ENCODE measurements around the gene CYB5D1.
A peak's percentile ranks its signal among the peaks of the same experiment; 100 is the strongest.

Gene CYB5D1

GRCh38 chr17:7885367-7886226, 27.8 kb downstream of the CYB5D1 start:
- H3K4me3 ChIP-seq (replicated peaks; ENCODE audit: insufficient read depth, low read length), result peak overlapping the region; percentile 57
- peak in 1 of 2 experiments; percentile 21 for DNase-seq (ENCODE audit: low read depth in 1 of 2, low spot score in 1 of 2)
- H3K27ac ChIP-seq (replicated peaks), result peak overlapping the region; percentile 92
- TF ChIP-seq REST (IDR thresholded peaks at IDR 0.05; ENCODE audit: insufficient replicate concordance, low read depth) (no peak), SPI1 (IDR thresholded peaks at IDR 0.05; ENCODE audit: borderline replicate concordance, low read depth) (no peak), POLR2AphosphoS5 (IDR thresholded peaks at IDR 0.05; ENCODE audit: low read depth) (no peak), CTCF (IDR thresholded peaks at IDR 0.05; ENCODE audit: insufficient read depth, low read length) (no peak), GABPA (IDR thresholded peaks at IDR 0.05; ENCODE audit: low read depth) (no peak)
- H3K27me3 ChIP-seq (ENCODE audit: insufficient read depth, poor library complexity, severe bottlenecking), result no peaks in the 10 kb centered on the region

- H3K27me3 ChIP-seq (ENCODE audit: insufficient read depth, poor library complexity, severe bottlenecking), result no peaks in the 10 kb centered on the region
- peak overlapping the region; percentile 57 for H3K4me3 ChIP-seq (replicated peaks; ENCODE audit: insufficient read depth, low read length)
- H3K27ac ChIP-seq (replicated peaks), result peak overlapping the region; percentile 92
- DNase-seq (ENCODE audit: low read depth in 1 of 2, low spot score in 1 of 2), result no peak
- no peak for TF ChIP-seq POLR2AphosphoS5 (IDR thresholded peaks at IDR 0.05; ENCODE audit: low read depth)
- no peak for TF ChIP-seq REST (IDR thresholded peaks at IDR 0.05; ENCODE audit: insufficient replicate concordance, low read depth)
- no peak for TF ChIP-seq SPI1 (IDR thresholded peaks at IDR 0.05; ENCODE audit: borderline replicate concordance, low read depth)
- no peak for TF ChIP-seq CTCF (IDR thresholded peaks at IDR 0.05; ENCODE audit: insufficient read depth, low read length)
- TF ChIP-seq GABPA (IDR thresholded peaks at IDR 0.05; ENCODE audit: low read depth), result no peak
Observed at GRCh38 chr17:7886227-7887037, 28.6 kb downstream of the CYB5D1 start.

- Histone ChIP-seq H3K4me3 (replicated peaks; ENCODE audit: insufficient read depth, low read length) (peak overlapping the region; percentile 57), H3K27me3 (ENCODE audit: insufficient read depth, poor library complexity, severe bottlenecking) (no peaks in the 10 kb centered on the region), H3K27ac (replicated peaks) (peak overlapping the region; percentile 92)
- peak in 1 of 2 experiments; percentile 64 for DNase-seq (ENCODE audit: low read depth in 1 of 2, low spot score in 1 of 2)
- TF ChIP-seq CTCF (IDR thresholded peaks at IDR 0.05; ENCODE audit: insufficient read depth, low read length), result no peak
- no peak for TF ChIP-seq POLR2AphosphoS5 (IDR thresholded peaks at IDR 0.05; ENCODE audit: low read depth)
- TF ChIP-seq GABPA (IDR thresholded peaks at IDR 0.05; ENCODE audit: low read depth), result no peak
- no peak for TF ChIP-seq REST (IDR thresholded peaks at IDR 0.05; ENCODE audit: insufficient replicate concordance, low read depth)
- no peak for TF ChIP-seq SPI1 (IDR thresholded peaks at IDR 0.05; ENCODE audit: borderline replicate concordance, low read depth)
Observed at GRCh38 chr17:7887038-7887481, 29.3 kb downstream of the CYB5D1 start.

All from HL-60 (cell line).